Stimulated activated CD4-positive, alpha-beta T cell treated with anti-CD3 and anti-CD28 coated beads, Interleukin-1b, Interleukin-23, amount 100 ng/mL, for 1 hour (primary cell): ENCODE measurements around the gene FAU.

Source experiments
- DNase-seq, 2 donors: peaks; one replicate each; pipeline ENCODE4 v3.0.0-alpha.2; 2020; ENCODE audit warnings: low read depth in 2 of 2

FAU gene

DNA sequence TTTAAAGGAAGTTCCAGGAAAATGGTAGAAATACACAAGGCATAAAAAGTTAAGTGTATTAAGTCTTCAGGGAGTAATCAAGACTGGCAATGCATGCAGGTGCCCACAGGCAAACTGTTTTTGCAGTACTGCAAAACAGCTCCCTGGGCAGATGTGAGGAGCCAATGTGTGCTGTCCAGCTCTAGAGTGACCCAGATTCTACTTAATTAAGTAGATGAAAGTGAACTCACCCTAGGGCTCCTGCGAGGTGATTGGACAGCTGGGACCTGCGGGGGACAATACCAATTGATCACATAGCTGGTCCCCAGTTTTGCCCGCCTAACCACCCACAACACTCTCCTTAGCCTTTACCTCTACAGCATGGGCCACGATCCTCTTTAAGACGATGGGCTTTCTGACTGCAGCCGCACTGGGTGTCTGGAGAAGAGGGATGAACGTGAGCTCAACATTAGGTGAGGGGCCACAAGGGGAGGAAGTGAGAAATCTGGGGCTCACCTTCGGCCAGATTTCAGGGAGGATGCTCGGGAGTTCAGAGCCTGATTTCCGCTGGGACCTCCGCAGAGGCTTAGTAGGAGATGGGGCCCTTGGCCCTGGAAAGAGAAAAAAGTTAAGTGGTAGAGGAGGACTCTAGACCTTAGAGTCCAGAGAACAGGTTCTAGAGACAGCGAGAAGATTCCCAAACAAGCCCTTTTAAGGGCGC, 38.6 kb downstream of the FAU start:
- no peak for DNase-seq

DNA sequence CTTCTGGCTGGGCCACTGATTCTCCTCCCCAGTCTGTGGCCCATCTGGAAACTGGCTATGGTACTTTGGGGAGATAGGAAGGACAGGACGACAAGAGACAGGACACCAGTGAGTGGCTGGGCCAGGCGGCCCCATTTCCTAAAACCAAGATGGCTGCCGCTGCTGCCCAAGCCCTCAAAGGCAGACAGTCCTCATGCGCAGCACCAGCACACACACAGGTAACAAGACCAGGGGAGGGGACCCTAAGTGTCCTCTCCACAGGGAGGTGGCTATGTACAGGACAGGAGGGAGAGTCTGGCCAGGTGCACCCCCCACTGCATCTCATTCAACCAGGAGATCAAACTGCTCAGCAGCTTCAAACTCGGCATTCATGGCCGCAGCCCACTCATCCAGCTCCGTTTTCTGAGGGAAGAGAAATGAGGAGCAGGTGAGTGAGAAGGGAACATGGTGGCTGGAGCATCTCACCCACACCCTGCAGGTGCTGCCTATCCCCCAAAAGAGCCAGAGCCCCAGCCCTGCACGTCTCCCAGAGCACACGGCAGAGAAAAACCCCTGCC, 43.1 kb downstream of the FAU start:
- DNase-seq = no peak

DNA sequence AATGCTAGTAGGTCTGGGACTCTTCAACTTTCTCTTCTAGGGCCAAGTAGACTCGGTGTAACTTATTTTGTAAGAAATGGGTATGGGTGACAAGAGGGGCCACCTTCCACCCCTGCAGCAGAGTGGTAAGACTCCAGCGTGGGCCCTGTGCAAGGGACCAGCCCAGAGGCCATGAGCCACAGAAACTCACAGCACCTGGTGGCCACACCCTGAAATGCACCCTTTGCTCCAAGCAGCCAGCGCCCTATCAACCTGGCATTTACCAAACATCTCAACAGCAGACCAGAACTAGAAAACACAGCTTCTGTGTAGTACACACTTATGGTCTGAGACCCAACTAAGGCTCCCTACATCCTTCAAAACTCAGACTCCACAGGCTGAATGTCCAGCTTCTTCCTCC, 43.8 kb downstream of the FAU start:
- DNase-seq = peak; percentile 44 to 47

DNA sequence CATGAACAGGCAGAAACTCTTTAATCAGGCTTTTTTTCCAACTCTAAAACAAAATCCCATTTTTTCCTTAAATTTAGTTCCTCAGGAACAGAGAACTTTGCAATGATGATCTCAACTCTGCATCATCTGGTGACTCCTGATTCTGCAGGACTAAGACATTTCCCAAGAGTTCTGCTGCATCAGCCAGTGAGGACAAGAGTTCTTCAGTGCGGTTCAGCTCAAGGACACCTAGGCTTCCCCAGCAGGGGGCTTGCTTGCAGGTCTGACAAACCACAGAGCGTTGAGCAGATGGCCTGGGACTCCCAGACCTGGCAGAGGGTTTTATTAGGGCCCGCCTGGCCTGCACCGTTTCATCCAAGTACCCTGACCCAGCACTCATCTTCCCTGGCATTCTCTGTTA, 44.5 kb downstream of the FAU start:
- no peak for DNase-seq

DNA sequence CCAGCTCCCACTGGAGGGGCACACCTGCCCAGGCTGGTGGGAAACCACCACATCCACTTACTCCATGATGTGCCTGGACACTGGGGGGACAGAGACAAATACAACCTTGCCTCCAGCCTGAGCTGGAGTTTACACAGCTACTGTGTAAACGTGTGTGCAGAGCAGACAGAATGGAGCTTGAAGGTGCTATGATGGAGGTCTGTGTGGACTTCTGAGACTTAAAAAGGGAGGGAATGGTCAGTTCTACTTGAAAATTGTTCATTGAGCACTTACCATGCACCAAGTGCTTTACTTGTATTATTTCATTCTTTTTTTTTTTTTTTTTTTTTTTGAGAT, 49.3 kb downstream of the FAU start:
- DNase-seq = no peak

DNA sequence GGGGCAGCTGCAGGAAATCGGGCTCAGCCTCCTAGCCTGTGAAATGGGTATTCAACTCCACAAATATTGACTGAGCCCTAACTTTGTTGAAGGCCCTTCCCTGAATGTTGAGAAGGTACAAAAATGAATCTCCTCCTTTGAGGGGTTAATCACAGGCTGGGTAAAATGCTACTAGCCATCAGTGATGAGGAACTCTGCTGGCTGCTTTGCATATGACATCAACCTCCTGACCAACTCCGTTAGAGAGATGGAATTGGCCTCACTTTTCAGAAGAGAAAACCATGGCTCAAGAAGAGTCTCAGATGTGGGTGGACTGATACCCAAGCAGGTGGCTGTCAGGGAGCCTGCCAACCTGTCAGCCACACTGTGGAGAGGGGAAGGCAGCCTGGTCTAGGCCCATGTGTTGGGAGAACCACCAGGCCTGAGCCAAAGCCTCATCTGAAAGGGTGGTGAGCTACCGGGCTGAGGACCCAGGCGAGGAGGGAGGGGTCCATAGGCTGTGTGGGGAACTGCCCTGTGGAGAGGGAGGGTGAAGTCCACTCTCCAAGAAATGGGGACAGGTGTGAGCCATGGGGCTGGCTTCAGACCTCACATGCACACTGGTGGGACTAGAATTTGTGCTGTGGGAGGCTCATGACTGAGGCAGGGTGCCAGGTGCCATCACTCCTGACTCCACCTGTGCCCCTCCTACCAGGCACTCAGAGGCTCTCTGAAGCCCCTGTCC, 49.9 kb downstream of the FAU start:
- no peak for DNase-seq
